ENCODE measurements around the gene ARRDC2.

Gene ARRDC2

DNA sequence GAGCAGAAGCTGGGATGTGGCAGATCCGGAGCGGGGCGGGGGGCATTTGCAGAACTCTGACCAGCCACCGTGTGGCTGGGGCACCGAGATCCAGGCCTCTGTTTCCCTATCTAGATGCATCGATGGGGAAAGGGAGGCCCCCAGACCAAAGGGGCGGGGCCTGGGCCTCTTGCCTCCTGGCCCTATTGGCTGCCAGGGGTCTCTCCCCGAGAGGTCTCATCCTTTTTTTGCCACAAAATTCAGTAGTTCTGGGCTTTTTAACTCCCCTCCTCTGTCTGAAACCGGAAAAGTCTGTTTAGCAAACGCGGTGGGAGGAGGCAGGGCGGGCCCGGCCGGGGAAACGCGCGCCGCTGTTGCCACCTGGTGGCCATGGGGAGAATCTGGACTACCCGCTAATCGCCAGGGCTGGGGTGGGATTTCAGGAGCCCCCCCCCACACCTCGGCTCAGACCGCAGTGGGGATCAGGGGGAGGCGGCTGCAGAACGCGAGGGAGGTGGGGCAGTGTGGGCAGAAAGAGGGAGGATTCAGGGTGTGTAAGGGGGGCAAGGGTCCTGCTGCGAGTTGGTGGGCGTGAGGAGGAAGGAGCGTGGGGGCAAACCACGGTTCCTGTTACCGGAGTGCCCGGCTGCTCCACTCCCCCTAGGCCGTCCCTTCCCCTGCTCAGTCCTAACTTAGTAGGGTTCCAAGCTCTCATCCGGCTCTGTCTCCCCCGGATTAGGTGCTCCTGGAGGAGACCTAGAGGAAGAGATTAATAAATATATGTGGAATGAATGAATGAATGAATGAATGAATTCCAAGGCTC lies 50.4 kb downstream of the ARRDC2 start:
- peak; percentile 68 for DNase-seq (ENCODE audit: low read depth)

DNA sequence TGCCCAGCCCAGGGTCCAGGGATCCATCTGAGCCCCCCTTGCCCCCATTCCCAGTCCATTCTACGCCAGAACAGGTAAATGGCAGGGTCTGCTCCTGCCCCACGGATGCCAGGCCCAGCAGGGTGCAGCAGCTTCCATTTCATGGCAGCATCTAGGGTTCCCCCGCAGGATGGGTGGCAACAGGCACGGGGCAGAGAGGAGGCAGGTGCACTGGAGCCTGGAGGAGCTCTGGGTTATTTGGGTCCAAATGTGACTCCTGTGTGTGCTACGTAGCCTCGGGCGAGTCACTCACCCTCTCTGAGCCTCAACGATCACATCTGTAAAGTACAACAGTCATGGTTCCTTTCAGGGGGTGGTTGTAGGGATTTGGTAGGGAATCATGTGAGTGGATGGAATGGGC lies 51.3 kb downstream of the ARRDC2 start:
- no peak for DNase-seq (ENCODE audit: low read depth)

- no peak for DNase-seq (ENCODE audit: low read depth)
Measured at GRCh38 chr19:18059902-18060301, 51.9 kb downstream of the ARRDC2 start.

- no peak for DNase-seq (ENCODE audit: low read depth)
Measured at GRCh38 chr19:18060472-18060871, 52.5 kb downstream of the ARRDC2 start.

- no peak for DNase-seq (ENCODE audit: low read depth)
Measured at GRCh38 chr19:18062028-18062427, 54.1 kb downstream of the ARRDC2 start.

GRCh38 chr19:18063463-18063862 lies 55.5 kb downstream of the ARRDC2 start:
- DNase-seq (ENCODE audit: low read depth), result no peak

Measured in stimulated activated CD8-positive, alpha-beta memory T cell treated with anti-CD3 and anti-CD28 coated beads, Interleukin-12 subunit alpha, Interleukin-12 subunit beta, amount 100 ng/mL, for 4 hours (primary cell).